ENCODE data around the gene TNFRSF21.

DNA sequence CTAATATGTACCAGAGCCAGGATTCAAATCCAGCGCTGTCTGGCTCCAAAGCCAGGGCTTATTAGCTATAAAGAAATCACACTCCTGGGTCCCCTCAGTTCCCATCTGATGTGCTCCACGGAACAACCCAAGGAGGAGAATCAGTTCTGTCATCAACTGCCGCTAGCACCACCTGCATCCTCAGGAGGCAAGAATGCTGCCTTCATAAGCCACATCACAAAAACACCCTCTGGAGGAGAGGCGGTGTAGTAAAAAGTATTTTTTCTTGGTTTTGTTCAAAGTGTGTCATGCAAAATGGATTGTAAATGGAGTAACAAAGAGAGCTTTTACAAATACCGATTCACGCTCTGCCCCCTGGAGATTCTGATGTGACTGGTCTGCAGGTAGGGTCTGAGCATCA, 57.1 kb downstream of the TNFRSF21 start:
- TF ChIP-seq GATA2 (IDR thresholded peaks at IDR 0.05; ENCODE audit: low read depth, low read length) (no peak), GATA3 (IDR thresholded peaks at IDR 0.05; ENCODE audit: low read depth, low read length) (no peak)

Data from SH-SY5Y (cell line).